Activated naive CD4-positive, alpha-beta T cell treated with anti-CD3 and anti-CD28 coated beads for 36 hours (primary cell): ENCODE results near the gene SAMD13. TPM values are rescaled to one million over a fixed set of nuclear protein-coding genes. Genes with fewer than 3 reads are reported as not detected.

Experiments
- CTCF ChIA-PET: fragments of 350-600 bp; sonication (Branson Sonifier 250); formaldehyde crosslinking; loops from one replicate; lab custom pipeline; 2021; ENCODE audit warnings: antibody characterized with exemption; lab: Charles Lee
- DNase-seq: peaks from one replicate; pipeline ENCODE4 v3.0.0-alpha.2; 2020
- H3K27ac Mint-ChIP-seq: one replicate; pipeline ENCODE4 v1.8.0; 2021; ENCODE audit warnings: mild to moderate bottlenecking, mixed read lengths
- H3K27me3 Mint-ChIP-seq: one replicate; pipeline ENCODE4 v1.8.0; 2021; ENCODE audit warnings: low read depth, mixed read lengths
- H3K36me3 Mint-ChIP-seq: one replicate; pipeline ENCODE4 v1.8.0; 2021; ENCODE audit warnings: low read depth, mixed read lengths
- H3K4me1 Mint-ChIP-seq: one replicate; pipeline ENCODE4 v1.8.0; 2021; ENCODE audit warnings: low read depth, mixed read lengths
- H3K4me3 Mint-ChIP-seq: one replicate; pipeline ENCODE4 v1.8.0; 2021; ENCODE audit warnings: mild to moderate bottlenecking, moderate library complexity, mixed read lengths
- H3K9me3 Mint-ChIP-seq: one replicate; pipeline ENCODE4 v1.8.0; 2021; ENCODE audit warnings: mixed read lengths
- intact Hi-C: fragments of 100-400 bp; cut with micrococcal nuclease; formaldehyde crosslinking; loops from one replicate; pipeline ENCODE4 v1.15.1; 2023
- total RNA-seq, 2 experiments: library from RNA; stranded (reverse); gene quantifications; one replicate each; pipeline ENCODE4 v1.2.3, GENCODE V29; 2021

The SAMD13 gene
- total RNA-seq, 2 experiments from 2014 or later = 0.30 to 0.36 TPM

GRCh38 chr1:84350104-84350503 is 48.6 kb downstream of the SAMD13 start:
- no peaks in the 10 kb centered on the region for H3K36me3 Mint-ChIP-seq
- H3K27ac Mint-ChIP-seq = no peak overlapping the region
- H3K4me1 Mint-ChIP-seq = peaks cover 4% of the 10 kb centered on the region
- no peaks in the 10 kb centered on the region for H3K9me3 Mint-ChIP-seq
- DNase-seq = no peak
- CTCF ChIA-PET = interaction anchor here (1.1 kb wide), 1 partner anchor 9 kb away, joined by 4 read pairs; no protein-coding TSS in a partner anchor
- no peak overlapping the region for H3K4me3 Mint-ChIP-seq
- H3K27me3 Mint-ChIP-seq = no peaks in the 10 kb centered on the region
- intact Hi-C loops = no loop called here

- H3K27ac Mint-ChIP-seq = no peak overlapping the region
- no peak overlapping the region for H3K4me3 Mint-ChIP-seq
- no peaks in the 10 kb centered on the region for H3K27me3 Mint-ChIP-seq
- no peak for DNase-seq
- intact Hi-C loops = no loop called here
- CTCF ChIA-PET = no interaction called here
- peaks cover 4% of the 10 kb centered on the region for H3K4me1 Mint-ChIP-seq
- no peaks in the 10 kb centered on the region for H3K9me3 Mint-ChIP-seq
- no peaks in the 10 kb centered on the region for H3K36me3 Mint-ChIP-seq
Observed at GRCh38 chr1:84350550-84350949, 49.0 kb downstream of the SAMD13 start.

DNA sequence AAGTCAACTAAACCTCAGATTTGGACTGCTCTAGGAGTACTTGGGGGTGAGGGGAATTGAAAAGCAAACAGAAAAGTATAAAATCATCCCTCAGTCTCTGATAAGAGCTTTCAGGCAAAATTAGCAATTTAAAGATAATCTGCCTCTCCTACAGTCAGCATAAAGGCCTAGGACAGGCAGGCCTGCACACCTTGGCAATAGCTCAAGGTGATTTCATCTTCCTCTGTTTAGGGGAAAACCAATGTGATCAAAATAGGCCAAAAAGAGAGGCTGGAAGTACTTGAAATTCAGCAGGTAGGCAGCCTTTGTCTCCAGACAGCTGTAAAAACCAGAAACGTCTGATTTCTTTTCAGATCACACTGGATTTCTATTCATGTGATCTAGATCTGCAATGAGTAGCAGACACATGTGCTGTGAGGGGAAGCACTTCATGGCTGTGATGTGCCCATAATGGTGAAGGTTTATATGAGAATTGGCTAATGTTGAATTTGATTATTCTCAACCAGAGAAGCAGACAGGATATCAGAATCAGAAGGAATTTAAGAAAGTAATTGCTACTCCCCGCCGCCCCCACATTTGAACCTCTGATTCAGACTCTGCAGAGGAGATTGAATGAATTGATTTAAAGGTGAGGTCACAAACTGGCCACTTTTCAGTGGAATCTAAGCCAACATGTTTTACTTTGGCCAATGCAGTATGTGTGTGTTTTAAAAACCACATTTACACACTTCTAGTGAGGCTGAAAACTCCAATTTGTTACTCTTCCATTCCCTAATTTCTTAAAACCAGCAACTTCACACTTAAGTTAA is 51.0 kb downstream of the SAMD13 start:
- Mint-ChIP-seq H3K27ac (no peak overlapping the region), H3K4me1 (peaks cover 4% of the 10 kb centered on the region), H3K9me3 (no peaks in the 10 kb centered on the region), H3K27me3 (peaks cover 4% of the 10 kb centered on the region), H3K36me3 (peaks cover 2% of the 10 kb centered on the region), H3K4me3 (no peak overlapping the region)
- no peak for DNase-seq
- intact Hi-C loops = no loop called here
- CTCF ChIA-PET = no interaction called here

- Mint-ChIP-seq H3K27ac (no peak overlapping the region), H3K9me3 (no peaks in the 10 kb centered on the region), H3K27me3 (peaks cover 4% of the 10 kb centered on the region), H3K4me1 (peaks cover 4% of the 10 kb centered on the region), H3K36me3 (peaks cover 2% of the 10 kb centered on the region), H3K4me3 (no peak overlapping the region)
- CTCF ChIA-PET = no interaction called here
- no peak for DNase-seq
- intact Hi-C loops = no loop called here
Observed at GRCh38 chr1:84353695-84354094, 52.2 kb downstream of the SAMD13 start.

DNA sequence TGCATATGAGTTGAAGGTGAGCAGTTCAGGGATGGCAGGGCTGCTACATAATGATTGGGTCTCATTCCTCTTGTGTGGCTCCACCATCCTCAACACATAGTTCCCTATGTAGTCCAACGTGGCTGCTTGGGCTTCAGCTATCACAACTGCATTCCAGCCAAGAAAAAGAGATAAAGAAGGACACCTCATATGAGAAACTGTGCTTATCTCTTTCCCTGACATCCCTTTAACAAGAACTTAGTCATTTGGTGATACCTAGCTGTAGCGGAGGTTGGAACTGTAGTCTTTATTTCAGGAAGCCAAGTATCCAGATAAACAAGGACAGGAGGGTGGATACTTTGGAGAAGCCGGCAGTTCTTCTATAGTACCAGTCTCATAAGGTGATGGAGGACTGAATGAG is 54.0 kb downstream of the SAMD13 start:
- H3K36me3 Mint-ChIP-seq = peaks cover 2% of the 10 kb centered on the region
- no peak overlapping the region for H3K27ac Mint-ChIP-seq
- no peak overlapping the region for H3K4me3 Mint-ChIP-seq
- H3K9me3 Mint-ChIP-seq = no peaks in the 10 kb centered on the region
- intact Hi-C loops = no loop called here
- CTCF ChIA-PET = interaction anchor here (0.9 kb wide), 1 partner anchor 214 kb away, joined by 3 read pairs; no protein-coding TSS in a partner anchor
- DNase-seq = no peak
- peaks cover 4% of the 10 kb centered on the region for H3K27me3 Mint-ChIP-seq
- H3K4me1 Mint-ChIP-seq = peaks cover 4% of the 10 kb centered on the region

DNA sequence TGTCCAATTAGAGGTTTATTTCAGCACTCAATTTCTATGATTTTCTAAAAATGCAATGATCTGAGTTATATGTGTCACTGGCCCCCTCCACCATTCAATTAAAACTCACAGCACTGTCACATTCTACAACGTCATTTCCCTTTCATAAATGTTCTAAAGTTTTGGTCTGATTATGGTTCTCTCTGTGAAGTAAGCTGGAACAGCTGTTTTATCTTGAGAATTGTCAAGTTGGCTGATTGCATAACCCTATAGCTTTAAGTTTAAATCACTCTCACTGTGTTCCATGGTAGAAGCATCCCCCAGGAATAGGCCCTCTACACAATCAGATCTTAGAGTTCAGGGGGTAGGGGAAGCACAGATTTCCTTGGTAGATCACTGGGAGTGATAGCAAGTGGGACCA is 55.4 kb downstream of the SAMD13 start:
- intact Hi-C loops = no loop called here
- H3K36me3 Mint-ChIP-seq = peaks cover 2% of the 10 kb centered on the region
- no peaks in the 10 kb centered on the region for H3K9me3 Mint-ChIP-seq
- no peak overlapping the region for H3K27ac Mint-ChIP-seq
- CTCF ChIA-PET = no interaction called here
- H3K27me3 Mint-ChIP-seq = peaks cover 4% of the 10 kb centered on the region
- no peaks in the 10 kb centered on the region for H3K4me1 Mint-ChIP-seq
- H3K4me3 Mint-ChIP-seq = no peak overlapping the region
- no peak for DNase-seq

GRCh38 chr1:84358695-84359094 is 57.2 kb downstream of the SAMD13 start:
- Mint-ChIP-seq H3K9me3 (no peaks in the 10 kb centered on the region), H3K27ac (no peak overlapping the region), H3K4me1 (peaks cover 3% of the 10 kb centered on the region), H3K4me3 (no peak overlapping the region), H3K36me3 (peaks cover 2% of the 10 kb centered on the region), H3K27me3 (peaks cover 4% of the 10 kb centered on the region)
- CTCF ChIA-PET = no interaction called here
- intact Hi-C loops = no loop called here
- DNase-seq = no peak

DNA sequence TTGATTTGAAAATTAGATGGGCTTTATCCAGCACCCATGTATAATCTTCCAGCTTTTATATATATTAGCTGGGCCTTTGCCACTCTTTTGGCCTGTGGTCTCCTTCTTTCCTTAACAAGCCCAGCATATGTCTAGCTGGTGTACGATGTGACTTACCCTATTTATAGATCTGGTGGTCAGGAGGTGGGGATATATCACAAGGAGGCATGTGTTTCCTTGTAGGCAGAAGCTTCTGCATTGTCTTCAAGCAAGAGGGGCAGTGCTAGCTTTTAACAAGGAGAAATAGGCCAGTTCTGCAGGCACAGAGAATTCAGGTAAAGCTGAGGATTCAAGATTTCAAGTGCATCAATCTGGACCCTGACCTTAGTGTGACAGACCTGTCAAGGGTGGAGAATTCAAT is 58.8 kb downstream of the SAMD13 start:
- H3K27me3 Mint-ChIP-seq = peaks cover 4% of the 10 kb centered on the region
- H3K4me3 Mint-ChIP-seq = no peak overlapping the region
- no peak overlapping the region for H3K27ac Mint-ChIP-seq
- peaks cover 2% of the 10 kb centered on the region for H3K36me3 Mint-ChIP-seq
- H3K4me1 Mint-ChIP-seq = peaks cover 3% of the 10 kb centered on the region
- no peak for DNase-seq
- H3K9me3 Mint-ChIP-seq = no peaks in the 10 kb centered on the region
- CTCF ChIA-PET = interaction anchor here (1.0 kb wide), 1 partner anchor 371 kb away, joined by 3 read pairs; no protein-coding TSS in a partner anchor
- intact Hi-C loops = no loop called here

GRCh38 chr1:84361796-84362195 is 60.3 kb downstream of the SAMD13 start:
- Mint-ChIP-seq H3K27ac (no peak overlapping the region), H3K4me1 (peaks cover 8% of the 10 kb centered on the region), H3K4me3 (no peak overlapping the region), H3K27me3 (peaks cover 1% of the 10 kb centered on the region), H3K9me3 (no peaks in the 10 kb centered on the region), H3K36me3 (peaks cover under 1% of the 10 kb centered on the region)
- DNase-seq = no peak
- intact Hi-C loops = no loop called here
- CTCF ChIA-PET = interaction anchor here (1.1 kb wide), 1 partner anchor 259 kb away, joined by 3 read pairs; no protein-coding TSS in a partner anchor

DNA sequence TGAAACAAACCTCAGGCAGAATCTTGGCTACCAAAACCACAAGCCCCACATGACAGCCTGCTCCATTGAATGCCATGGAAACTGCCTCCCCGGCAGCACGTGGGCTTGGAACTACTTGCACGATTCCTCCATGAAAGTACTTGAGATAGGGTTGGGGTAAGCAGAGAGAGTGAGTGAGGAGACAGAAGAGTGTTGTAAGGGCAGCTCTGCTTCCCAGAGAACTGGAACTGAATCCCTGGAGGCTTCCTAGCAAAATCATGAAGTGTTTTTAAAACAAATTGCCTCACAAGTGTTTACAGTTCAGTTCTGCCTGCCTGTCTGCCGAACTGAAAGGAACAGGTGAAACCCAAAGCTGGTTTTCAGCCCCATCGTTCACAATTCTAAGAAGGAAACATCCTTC is 61.5 kb downstream of the SAMD13 start:
- intact Hi-C loops = no loop called here
- DNase-seq = no peak
- no peak overlapping the region for H3K4me3 Mint-ChIP-seq
- peaks cover 8% of the 10 kb centered on the region for H3K4me1 Mint-ChIP-seq
- CTCF ChIA-PET = no interaction called here
- H3K27me3 Mint-ChIP-seq = no peaks in the 10 kb centered on the region
- no peak overlapping the region for H3K27ac Mint-ChIP-seq
- no peaks in the 10 kb centered on the region for H3K9me3 Mint-ChIP-seq
- H3K36me3 Mint-ChIP-seq = no peaks in the 10 kb centered on the region

GRCh38 chr1:84363622-84364021 is 62.1 kb downstream of the SAMD13 start:
- CTCF ChIA-PET = no interaction called here
- intact Hi-C loops = no loop called here
- Mint-ChIP-seq H3K4me1 (peaks cover 8% of the 10 kb centered on the region), H3K27ac (no peak overlapping the region), H3K27me3 (no peaks in the 10 kb centered on the region), H3K9me3 (no peaks in the 10 kb centered on the region), H3K4me3 (no peak overlapping the region), H3K36me3 (no peaks in the 10 kb centered on the region)
- DNase-seq = no peak

DNA sequence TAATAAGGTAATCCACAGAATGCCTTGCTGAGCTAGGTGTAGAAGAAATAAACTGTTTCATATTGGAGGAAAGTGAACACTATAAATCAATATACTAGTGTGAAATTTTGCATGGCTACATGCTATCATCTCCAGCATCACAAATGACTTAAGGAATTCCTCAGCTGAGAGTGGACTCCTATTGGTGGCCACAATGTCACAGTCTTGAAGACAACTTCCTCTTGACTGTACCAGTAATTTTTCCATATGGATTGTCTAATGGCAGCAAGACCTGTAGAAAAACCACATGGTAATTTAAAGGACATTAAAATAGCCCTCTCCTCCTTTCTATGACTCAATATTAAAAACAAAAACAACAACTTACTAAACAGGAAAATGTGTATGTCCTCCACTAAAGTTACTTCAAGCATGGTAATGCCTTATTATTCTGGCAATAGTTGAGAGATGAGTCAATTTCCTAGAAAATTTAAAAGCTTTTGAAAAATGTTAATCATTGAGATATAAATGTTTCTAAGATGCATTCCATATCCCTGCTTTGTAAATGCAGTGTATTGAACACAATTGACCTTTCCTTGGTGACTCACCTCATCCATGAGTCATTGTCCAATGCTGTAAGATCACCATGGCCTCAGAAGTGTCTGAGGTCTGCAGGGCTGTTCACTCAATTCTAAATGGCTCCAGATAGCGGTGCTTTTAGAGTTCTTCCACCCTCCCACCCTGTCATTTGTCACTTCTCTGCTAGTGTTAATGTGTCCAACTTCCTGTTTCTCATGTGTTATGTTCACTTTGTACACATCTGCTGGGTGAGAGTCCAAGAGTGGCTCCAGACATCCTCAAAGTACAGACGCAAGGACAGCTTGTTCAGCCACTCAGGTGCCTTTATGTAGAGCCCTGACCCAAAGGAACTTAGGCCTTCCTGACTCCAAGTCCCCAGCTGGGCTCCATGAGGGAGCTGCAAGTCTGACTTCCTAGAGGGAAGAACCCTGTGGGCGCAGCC is 64.0 kb downstream of the SAMD13 start:
- CTCF ChIA-PET = no interaction called here
- Mint-ChIP-seq H3K27me3 (no peaks in the 10 kb centered on the region), H3K4me1 (peaks cover 8% of the 10 kb centered on the region), H3K9me3 (no peaks in the 10 kb centered on the region), H3K36me3 (no peaks in the 10 kb centered on the region), H3K27ac (no peak overlapping the region), H3K4me3 (no peak overlapping the region)
- no peak for DNase-seq
- intact Hi-C loops = no loop called here
